GM10248 (cell line): ENCODE data around the gene ELP4.

ENCODE experiments used
- CTCF ChIA-PET: fragments of 300-600 bp; sonication (Branson Sonifier 250); formaldehyde crosslinking; extraction: SDS; loops from one replicate; lab custom pipeline; 2021; ENCODE audit warnings: antibody characterized with exemption; lab: Yijun Ruan, JAX
- POLR2A ChIA-PET: fragments of 350-650 bp; sonication (Branson Sonifier 250); formaldehyde crosslinking; extraction: SDS; loops from one replicate; lab custom pipeline; 2020; ENCODE audit warnings: antibody characterized with exemption; lab: Yijun Ruan, JAX
- DNase-seq: peaks from one replicate; pipeline ENCODE4 v3.0.0; 2012; ENCODE audit errors: extremely low spot score
- CTCF ChIP-seq: IDR thresholded peaks from 2 replicates; pipeline ENCODE4 v1.5.1; 2012; ENCODE audit warnings: mild to moderate bottlenecking, low read depth; ENCODE audit errors: extremely low read depth, missing control alignments, control extremely low read depth

Gene ELP4

DNA sequence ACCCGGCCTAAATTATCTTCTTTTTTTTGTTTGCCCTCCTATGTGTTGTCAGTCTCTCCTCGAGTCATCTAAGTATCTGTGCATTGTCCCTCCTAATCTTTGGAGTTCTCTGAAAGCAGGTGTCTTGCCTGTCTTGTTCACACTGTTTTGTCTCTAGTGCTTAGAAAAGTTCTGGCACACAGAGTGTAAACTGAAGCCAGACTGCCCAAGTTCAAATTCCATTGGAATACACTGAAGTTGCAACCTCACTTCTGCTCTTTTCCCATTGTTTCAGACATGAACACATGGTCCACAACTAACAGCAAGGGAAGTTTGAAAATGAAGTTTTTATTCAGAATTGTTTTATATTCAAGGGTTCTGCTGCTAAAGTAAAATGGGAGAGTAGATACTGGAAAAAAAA lies 262.8 kb downstream of the ELP4 start:
- CTCF ChIA-PET, result no interaction called here
- DNase-seq, result no peak
- POLR2A ChIA-PET, result no interaction called here
- TF ChIP-seq CTCF, result no peak

DNA sequence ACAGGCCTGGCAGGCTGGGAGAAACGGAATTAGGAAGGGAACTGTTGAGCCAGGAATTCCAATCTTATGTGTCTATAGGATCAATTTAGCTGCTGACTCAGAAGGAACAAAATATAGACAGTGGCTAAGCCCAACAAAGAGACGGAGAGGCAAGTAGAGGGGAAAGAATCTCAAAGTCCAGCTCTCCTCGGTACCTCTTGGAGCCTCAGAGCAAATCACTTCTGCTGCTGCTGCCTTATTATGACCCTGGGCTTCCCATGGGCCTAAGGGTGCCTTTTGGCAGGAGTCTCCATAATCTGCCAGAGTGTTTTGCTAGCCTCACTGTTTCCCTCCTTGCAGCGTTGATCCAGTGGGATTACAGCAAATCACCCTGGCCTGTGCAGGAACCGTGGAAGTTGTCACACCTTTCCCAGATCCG lies 269.8 kb downstream of the ELP4 start:
- ChIA-PET POLR2A (no interaction called here), CTCF (no interaction called here)
- DNase-seq, result no peak
- TF ChIP-seq CTCF, result no peak

DNA sequence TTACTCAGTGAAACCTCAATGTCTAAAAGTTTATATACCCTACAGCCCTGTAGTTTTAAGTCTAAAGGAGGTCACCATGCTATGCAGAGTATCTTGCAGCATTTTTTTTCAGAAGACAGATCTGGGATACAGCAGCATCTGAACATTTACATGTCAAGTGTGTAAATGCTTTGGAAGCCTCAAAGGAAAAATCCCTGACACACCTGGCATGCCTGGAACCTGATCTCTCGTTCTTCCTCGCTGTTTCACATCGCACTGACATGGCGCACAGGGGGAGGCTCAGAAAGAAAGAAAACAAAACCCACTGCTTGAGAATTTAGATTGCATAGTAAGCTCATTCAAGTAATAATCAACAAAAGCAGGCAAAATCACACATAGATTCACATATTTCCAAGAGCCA lies 270.5 kb downstream of the ELP4 start:
- no peak for TF ChIP-seq CTCF
- CTCF ChIA-PET, result no interaction called here
- DNase-seq, result no peak
- POLR2A ChIA-PET, result no interaction called here

DNA sequence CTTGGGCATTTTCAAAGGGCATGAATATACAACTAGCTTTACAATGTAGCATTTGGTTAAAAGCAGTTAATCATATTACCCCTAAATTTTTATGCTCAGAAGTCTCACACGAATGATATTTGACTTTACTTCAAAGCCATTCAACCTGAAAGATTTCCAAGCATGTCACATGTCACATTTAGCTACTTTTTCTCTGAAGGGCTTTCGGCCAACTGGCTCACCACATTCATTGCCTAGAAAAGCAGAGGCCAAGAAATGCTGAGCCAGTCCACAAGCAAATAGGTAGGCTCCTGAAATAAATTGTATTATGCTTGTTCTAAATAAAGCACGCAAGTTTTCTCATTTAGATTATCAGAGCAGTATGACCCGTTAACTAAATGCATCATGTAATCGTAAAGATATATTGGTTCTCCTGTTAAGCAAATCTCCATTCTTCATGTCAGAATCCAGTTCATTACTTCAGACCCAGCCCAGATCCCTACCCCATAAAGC lies 271.0 kb downstream of the ELP4 start:
- no peak for TF ChIP-seq CTCF
- POLR2A ChIA-PET, result no interaction called here
- CTCF ChIA-PET, result no interaction called here
- no peak for DNase-seq

GRCh38 chr11:31782257-31782656 lies 272.7 kb downstream of the ELP4 start:
- POLR2A ChIA-PET, result no interaction called here
- CTCF ChIA-PET, result no interaction called here
- TF ChIP-seq CTCF, result no peak
- DNase-seq, result no peak

- TF ChIP-seq CTCF, result no peak
- POLR2A ChIA-PET, result no interaction called here
- CTCF ChIA-PET, result interaction anchor here (0.7 kb wide), 1 partner anchor 14 kb away, joined by 3 read pairs; no protein-coding TSS in a partner anchor
- no peak for DNase-seq
Observed at GRCh38 chr11:31783252-31783651, 273.7 kb downstream of the ELP4 start.
